Upper lobe of left lung (tissue), 4 donors: ENCODE data around the gene HINT3.

Source experiments
- POLR2A ChIP-seq, 4 donors: fragments of 450-650 bp; IDR thresholded peaks; one replicate each; pipeline ENCODE4 v1.5.1; 2016 to 2017; ENCODE audit warnings: antibody characterized with exemption in 4 of 4, mild to moderate bottlenecking in 2 of 4
- POLR2AphosphoS5 ChIP-seq, 2 donors: sonication (generic); formaldehyde crosslinking; IDR thresholded peaks; one replicate each; pipeline ENCODE4 v1.5.1; 2017; ENCODE audit warnings: antibody characterized with exemption in 2 of 2

DNA sequence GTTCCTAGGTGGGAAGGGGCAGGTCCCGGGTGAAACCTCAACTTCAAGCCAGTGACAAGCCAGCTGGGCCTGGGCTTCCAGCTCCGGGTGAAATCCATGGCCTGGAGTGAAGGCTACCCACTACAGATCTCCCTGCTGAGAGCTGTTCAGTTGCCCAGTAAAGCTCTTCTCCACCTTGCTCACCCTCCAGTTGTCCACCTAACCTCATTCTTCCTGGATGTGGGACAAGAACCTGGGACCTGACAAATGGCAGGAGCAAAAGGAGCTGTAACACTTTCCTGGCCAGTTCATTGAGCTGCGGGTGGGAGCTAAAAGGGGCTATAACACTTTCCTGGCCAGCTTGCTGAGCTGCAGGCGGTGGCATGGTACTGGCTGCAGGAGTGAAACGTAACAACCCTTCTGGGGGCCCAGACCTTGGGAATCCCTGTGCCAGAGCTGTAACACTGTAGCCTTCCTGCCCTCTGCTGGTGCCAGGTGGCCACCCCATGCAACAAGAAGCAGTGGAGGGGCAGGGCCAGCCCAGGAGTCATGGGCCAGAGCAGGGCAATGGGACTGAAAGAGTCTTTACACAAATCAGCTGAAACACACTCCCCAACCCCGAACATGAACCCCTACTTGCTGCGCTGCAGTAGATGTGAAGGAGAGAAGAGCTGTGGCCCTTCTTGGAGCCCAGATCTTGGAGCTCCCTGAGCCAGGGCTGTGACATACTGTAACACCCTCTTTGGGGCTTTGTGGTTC, 3.6 kb upstream of the HINT3 start:
- TF ChIP-seq POLR2AphosphoS5 (IDR thresholded peaks at IDR 0.05): no peak
- no peak for TF ChIP-seq POLR2A (IDR thresholded peaks at IDR 0.05)
